GM12878 (cell line): ENCODE data around the gene GRB10. TPM values are rescaled to one million over a fixed set of nuclear protein-coding genes. Genes with fewer than 3 reads are reported as not detected.

Experiments used
- ATAC-seq: fragments of 200-7000 bp; cut with Tn5 transposase; 3 replicates; pipeline ENCODE4 v1.9.1; 2020; ENCODE audit warnings: mild to moderate bottlenecking, moderate library complexity
- BruUV-seq: library from RNA; stranded (reverse); fragments of 400-500 nt; replicated peaks from 2 replicates; lab custom pipeline; 2021; lab: Mats Ljungman, UMichigan
- CTCF ChIA-PET: fragments of 300-600 bp; sonication (Branson Sonifier 250); formaldehyde crosslinking; extraction: SDS; loops from one replicate; lab custom pipeline; 2021; ENCODE audit warnings: inconsistent platforms; lab: Yijun Ruan, JAX
- POLR2A ChIA-PET: fragments of 350-600 bp; formaldehyde crosslinking; extraction: SDS; loops from one replicate; lab custom pipeline; 2021; ENCODE audit warnings: inconsistent platforms; lab: Charles Lee
- RAD21 ChIA-PET: fragments of 300-600 bp; sonication (Branson Sonifier 250); formaldehyde crosslinking; loops from one replicate; lab custom pipeline; 2023; ENCODE audit warnings: antibody characterized with exemption; ENCODE audit not compliant: unreplicated experiment; lab: Charles Lee
- SMC1A ChIA-PET: fragments of 300-600 bp; sonication (Branson Sonifier 250); formaldehyde crosslinking; loops from one replicate; lab custom pipeline; 2023; ENCODE audit not compliant: unreplicated experiment, uncharacterized antibody; lab: Charles Lee
- DNase-seq: peaks from one replicate; pipeline ENCODE4 v3.0.0-alpha.2; 2011; ENCODE audit warnings: low read depth, low spot score
- FAIRE-seq: peaks from 3 replicates; lab custom pipeline; 2011; peaks lifted over from hg19 to GRCh38; lab: Jason Lieb, UNC
- H2AFZ ChIP-seq: 2 replicates; pipeline ENCODE4 v1.6.0; 2011; ENCODE audit warnings: low read depth, low read length, control low read depth; ENCODE audit not compliant: control insufficient read depth
- H3K27ac ChIP-seq: 2 replicates; pipeline ENCODE4 v1.5.1; 2011; ENCODE audit warnings: control low read depth; ENCODE audit not compliant: control insufficient read depth, insufficient read depth
- H3K27me3 ChIP-seq, 2 experiments: replicated peaks in 1 of 2; 2 replicates each; pipeline versions ENCODE4 v1.6.0 to v1.6.1; 2011; ENCODE audit warnings: low read length in 1 of 2; ENCODE audit not compliant: control insufficient read depth in 2 of 2, insufficient read depth in 2 of 2
- H3K36me3 ChIP-seq, 2 experiments: 2 replicates each; pipeline ENCODE4 v1.5.1; 2011; ENCODE audit warnings: low read length in 1 of 2; ENCODE audit not compliant: control insufficient read depth in 2 of 2, insufficient read depth in 2 of 2
- H3K4me1 ChIP-seq: 2 replicates; pipeline ENCODE4 v1.6.1; 2011; ENCODE audit warnings: mild to moderate bottlenecking, low read length, moderate library complexity, mixed read lengths; ENCODE audit not compliant: control insufficient read depth, insufficient read depth
- H3K4me2 ChIP-seq: 2 replicates; pipeline ENCODE4 v1.6.0; 2011; ENCODE audit warnings: control low read depth; ENCODE audit not compliant: control insufficient read depth, insufficient read depth
- H3K4me3 ChIP-seq: fragments of 200-600 bp; sonication (generic); 2 replicates; pipeline ENCODE4 v1.5.1; 2016
- H3K79me2 ChIP-seq: 2 replicates; pipeline ENCODE4 v1.6.0; 2011; ENCODE audit warnings: low read length; ENCODE audit not compliant: control insufficient read depth, insufficient read depth
- H3K9ac ChIP-seq: 2 replicates; pipeline ENCODE4 v1.8.0; 2011; ENCODE audit warnings: low read length, control low read depth, mixed read lengths; ENCODE audit not compliant: control insufficient read depth, insufficient read depth
- H3K9me3 ChIP-seq: replicated peaks from 3 replicates; pipeline ENCODE4 v1.5.1; 2011; ENCODE audit warnings: mild to moderate bottlenecking, low read length; ENCODE audit not compliant: control insufficient read depth, insufficient read depth
- H4K20me1 ChIP-seq: 2 replicates; pipeline ENCODE4 v1.6.0; 2011; ENCODE audit not compliant: control insufficient read depth, insufficient read depth
- BACH1 ChIP-seq: fragments of 450-650 bp; IDR thresholded peaks from 2 replicates; pipeline ENCODE4 v1.6.1; 2017; ENCODE audit warnings: mild to moderate bottlenecking, borderline replicate concordance
- BCL11A ChIP-seq: IDR thresholded peaks from 2 replicates; pipeline ENCODE4 v1.6.1; 2011; ENCODE audit warnings: low read depth, low read length
- CBFB ChIP-seq: IDR thresholded peaks from 2 replicates; pipeline ENCODE4 v1.6.1; 2016; ENCODE audit warnings: antibody characterized with exemption, low read depth
- CTCF ChIP-seq, 3 experiments: IDR thresholded peaks in 2 of 3; conservative IDR thresholded peaks in 1 of 3; 2 replicates each; pipeline ENCODE4 v1.5.1; 2011; ENCODE audit warnings: low read depth in 3 of 3, low read length in 3 of 3, mild to moderate bottlenecking in 3 of 3, control low read depth in 2 of 3, moderate library complexity in 2 of 3, inconsistent platforms in 1 of 3, mixed read lengths in 1 of 3; ENCODE audit not compliant: control insufficient read depth in 2 of 3, insufficient read depth in 1 of 3; ENCODE audit errors: extremely low read depth in 1 of 3
- DPF2 ChIP-seq: fragments of 450-650 bp; IDR thresholded peaks from 2 replicates; pipeline ENCODE4 v1.6.1; 2017; ENCODE audit warnings: mild to moderate bottlenecking
- GABPA ChIP-seq: IDR thresholded peaks from 2 replicates; pipeline ENCODE4 v1.6.1; 2014; ENCODE audit warnings: antibody characterized with exemption, low read depth, mild to moderate bottlenecking, inconsistent platforms
- MEF2A ChIP-seq: IDR thresholded peaks from 2 replicates; pipeline ENCODE4 v1.6.1; 2011; ENCODE audit warnings: low read depth, mild to moderate bottlenecking, low read length, moderate library complexity; ENCODE audit not compliant: insufficient read depth
- MTA2 ChIP-seq: fragments of 450-650 bp; IDR thresholded peaks from 2 replicates; pipeline ENCODE4 v1.6.1; 2016; ENCODE audit warnings: low read depth, mild to moderate bottlenecking, moderate library complexity
- NBN ChIP-seq: fragments of 450-650 bp; IDR thresholded peaks from 2 replicates; pipeline ENCODE4 v1.6.1; 2016
- NFIC ChIP-seq: IDR thresholded peaks from 2 replicates; pipeline ENCODE4 v1.6.1; 2012; ENCODE audit warnings: low read depth, mild to moderate bottlenecking, inconsistent platforms, low read length, moderate library complexity
- NKRF ChIP-seq: fragments of 450-650 bp; conservative IDR thresholded peaks from 2 replicates; pipeline ENCODE4 v1.6.1; 2017; ENCODE audit warnings: mild to moderate bottlenecking, moderate library complexity
- PAX8 ChIP-seq: fragments of 450-650 bp; IDR thresholded peaks from 2 replicates; pipeline ENCODE4 v1.6.1; 2017; ENCODE audit warnings: mild to moderate bottlenecking, moderate library complexity
- POLR2AphosphoS2 ChIP-seq: IDR thresholded peaks from 2 replicates; pipeline ENCODE4 v1.6.1; 2011; ENCODE audit warnings: low read depth, mild to moderate bottlenecking, low read length, improper control_type of control experiment, moderate library complexity
- RFX5 ChIP-seq: IDR thresholded peaks from 2 replicates; pipeline ENCODE4 v1.6.1; 2011; ENCODE audit warnings: low read depth, low read length, improper control_type of control experiment
- SRF ChIP-seq, 2 experiments: IDR thresholded peaks; 2 replicates each; pipeline ENCODE4 v1.6.1; 2011; ENCODE audit warnings: low read depth in 2 of 2, low read length in 2 of 2, mild to moderate bottlenecking in 1 of 2, moderate library complexity in 1 of 2
- ZSCAN29 ChIP-seq: fragments of 450-650 bp; IDR thresholded peaks from 2 replicates; pipeline ENCODE4 v1.6.1; 2017; ENCODE audit warnings: mild to moderate bottlenecking, moderate library complexity
- WGBS: methylation state at CpG from one replicate; pipeline ENCODE4 v1.1.6; 2016; ENCODE audit warnings: low lambda C conversion rate; ENCODE audit not compliant: insufficient replicate concordance, insufficient coverage; ENCODE audit errors: missing lambda C conversion rate; 5-methylcytosine and 5-hydroxymethylcytosine counted together
- in situ Hi-C: fragments of 300-500 bp; cut with MboI; formaldehyde crosslinking; loops from 9 replicates; pipeline ENCODE4 v1.14.3; 2018; ENCODE audit warnings: mixed read lengths
- intact Hi-C: fragments of 100-400 bp; cut with micrococcal nuclease; formaldehyde crosslinking; loops from one replicate; pipeline ENCODE4 v1.14.2; 2022; ENCODE audit not compliant: unreplicated experiment
- polyA plus RNA-seq, 11 experiments: library from polyadenylated mRNA; depleted of rRNA in 4 of 11; unstranded in 6 of 11; stranded (reverse) in 5 of 11; fragments of >200 nt; fragmentation: Nextera tagmentation in 4 of 11; fragmentation: Illumina TruSeq in 1 of 11; extraction: Ambion mirVana in 4 of 11; extraction: Trizol in 1 of 11; gene quantifications; 1 replicate in 1 of 11; 2 replicates in 10 of 11; pipeline versions ENCODE4 v1.2.1 to v1.2.3, GENCODE V29; 2011 to 2016; ENCODE audit warnings: inconsistent platforms in 2 of 11, missing spikeins in 2 of 11, low read depth in 1 of 11
- total RNA-seq, 4 experiments: library from RNA; depleted of rRNA in 3 of 4; stranded (reverse); fragments of >200 nt in 3 of 4; fragmentation: Illumina TruSeq in 1 of 4; extraction: Trizol in 1 of 4; gene quantifications; 2 replicates each; pipeline versions ENCODE4 v1.2.1 to v1.2.3, GENCODE V29; 2013 to 2021
- TF ChIP-seq, protein P1 (sequence below): fragments of 450-650 bp; IDR thresholded peaks from 2 replicates; pipeline ENCODE4 v1.6.1; 2017; ENCODE audit warnings: mild to moderate bottlenecking
- TF ChIP-seq, protein P2 (sequence below): IDR thresholded peaks from 2 replicates; pipeline ENCODE4 v1.6.1; 2012; ENCODE audit warnings: low read length, inconsistent platforms

GRB10 gene
- total and polyA plus RNA-seq, 10 of the 15 experiments (the other 5 are each of a cell fraction or from before 2014, with no cell fraction given), result 0.04 to 0.33 TPM; not detected in 8

DNA sequence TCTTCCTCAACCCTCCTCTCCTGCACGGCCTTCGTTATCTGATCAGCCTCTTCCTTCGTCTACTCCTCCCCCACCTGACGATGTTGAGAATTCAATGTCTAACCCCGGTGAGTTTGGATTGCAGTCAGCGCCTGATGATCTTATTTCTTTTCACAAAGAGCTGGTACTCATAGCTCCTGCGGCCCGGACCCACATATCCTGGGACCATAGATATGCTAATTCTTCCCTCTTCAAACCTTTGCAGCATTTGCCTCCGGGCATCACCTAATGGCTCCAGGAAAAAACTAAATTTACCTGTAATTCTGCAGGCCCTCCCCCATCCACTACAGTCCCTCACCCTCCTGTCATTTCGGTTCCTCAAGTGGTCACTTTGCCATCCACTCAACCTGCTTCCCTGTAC, 205.1 kb downstream of the GRB10 start:
- ATAC-seq (no peak), DNase-seq (no peak), FAIRE-seq (no peak)
- H4K20me1 ChIP-seq, result no peaks in the 10 kb centered on the region
- no peak overlapping the region for H3K4me3 ChIP-seq
- H2AFZ ChIP-seq, result no peak overlapping the region
- TF ChIP-seq CBFB (no peak), MEF2A (no peak), DPF2 (no peak), NFIC (no peak), NKRF (no peak), MTA2 (no peak), ZSCAN29 (no peak), SRF (IDR thresholded peaks at IDR 0.05; ENCODE audit: low read depth in 2 of 2, low read length in 2 of 2) (no peak), RFX5 (no peak), NBN (no peak), POLR2AphosphoS2 (no peak), GABPA (no peak), BCL11A (no peak), BACH1 (no peak), PAX8 (no peak), CTCF (IDR thresholded peaks at IDR 0.05 in 2 of 3, conservative IDR thresholded peaks at IDR 0.05 in 1 of 3; ENCODE audit: control insufficient read depth in 2 of 3, extremely low read depth in 1 of 3, insufficient read depth in 1 of 3, low read depth in 3 of 3, low read length in 3 of 3) (no peak)
- TF ChIP-seq, protein P1, sequence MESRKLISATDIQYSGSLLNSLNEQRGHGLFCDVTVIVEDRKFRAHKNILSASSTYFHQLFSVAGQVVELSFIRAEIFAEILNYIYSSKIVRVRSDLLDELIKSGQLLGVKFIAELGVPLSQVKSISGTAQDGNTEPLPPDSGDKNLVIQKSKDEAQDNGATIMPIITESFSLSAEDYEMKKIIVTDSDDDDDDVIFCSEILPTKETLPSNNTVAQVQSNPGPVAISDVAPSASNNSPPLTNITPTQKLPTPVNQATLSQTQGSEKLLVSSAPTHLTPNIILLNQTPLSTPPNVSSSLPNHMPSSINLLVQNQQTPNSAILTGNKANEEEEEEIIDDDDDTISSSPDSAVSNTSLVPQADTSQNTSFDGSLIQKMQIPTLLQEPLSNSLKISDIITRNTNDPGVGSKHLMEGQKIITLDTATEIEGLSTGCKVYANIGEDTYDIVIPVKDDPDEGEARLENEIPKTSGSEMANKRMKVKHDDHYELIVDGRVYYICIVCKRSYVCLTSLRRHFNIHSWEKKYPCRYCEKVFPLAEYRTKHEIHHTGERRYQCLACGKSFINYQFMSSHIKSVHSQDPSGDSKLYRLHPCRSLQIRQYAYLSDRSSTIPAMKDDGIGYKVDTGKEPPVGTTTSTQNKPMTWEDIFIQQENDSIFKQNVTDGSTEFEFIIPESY, result no peak
- TF ChIP-seq, protein P2, sequence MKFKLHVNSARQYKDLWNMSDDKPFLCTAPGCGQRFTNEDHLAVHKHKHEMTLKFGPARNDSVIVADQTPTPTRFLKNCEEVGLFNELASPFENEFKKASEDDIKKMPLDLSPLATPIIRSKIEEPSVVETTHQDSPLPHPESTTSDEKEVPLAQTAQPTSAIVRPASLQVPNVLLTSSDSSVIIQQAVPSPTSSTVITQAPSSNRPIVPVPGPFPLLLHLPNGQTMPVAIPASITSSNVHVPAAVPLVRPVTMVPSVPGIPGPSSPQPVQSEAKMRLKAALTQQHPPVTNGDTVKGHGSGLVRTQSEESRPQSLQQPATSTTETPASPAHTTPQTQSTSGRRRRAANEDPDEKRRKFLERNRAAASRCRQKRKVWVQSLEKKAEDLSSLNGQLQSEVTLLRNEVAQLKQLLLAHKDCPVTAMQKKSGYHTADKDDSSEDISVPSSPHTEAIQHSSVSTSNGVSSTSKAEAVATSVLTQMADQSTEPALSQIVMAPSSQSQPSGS, result no peak
- H3K9me3 ChIP-seq, result no peaks in the 10 kb centered on the region
- ChIA-PET SMC1A (interaction anchor here (0.9 kb wide), 1 partner anchor 13 kb away, joined by 4 read pairs; no protein-coding TSS in a partner anchor), RAD21 (no interaction called here), POLR2A (no interaction called here), CTCF (no interaction called here)
- no peak overlapping the region for H3K27ac ChIP-seq
- in situ Hi-C loops (no loop called here), intact Hi-C loops (no loop called here)
- no peaks in the 10 kb centered on the region for H3K36me3 ChIP-seq
- H3K79me2 ChIP-seq, result no peaks in the 10 kb centered on the region
- H3K9ac ChIP-seq, result no peak overlapping the region
- H3K27me3 ChIP-seq, result no peaks in the 10 kb centered on the region
- no peaks in the 10 kb centered on the region for H3K4me1 ChIP-seq
- WGBS, result 30% methylated on average over 10 of the region's 10 CpGs
- no TSS peak for BruUV-seq
- no peak overlapping the region for H3K4me2 ChIP-seq
